ENCODE data around the gene MOGAT1. TPM values are rescaled to one million over a fixed set of nuclear protein-coding genes. Genes with fewer than 3 reads are reported as not detected.

The MOGAT1 gene
- total and polyA plus RNA-seq, 2 of the 13 experiments (the other 11 are each of a cell fraction or from before 2014, with no cell fraction given): 0.98 to 4.3 TPM

GRCh38 chr2:222655787-222656525 lies 15.5 kb upstream of the MOGAT1 start, which contains the start of gene FARSB (continued):
- TF ChIP-seq DDIT3 (CRISPR knock-in tag; IDR thresholded peaks at IDR 0.05): no peak
- no peak for TF ChIP-seq MBNL3 (CRISPR knock-in tag; conservative IDR thresholded peaks at IDR 0.05)
- TF ChIP-seq ZMYM3 (CRISPR knock-in tag; IDR thresholded peaks at IDR 0.05): 0 out of 2 replicates have a peak, but pooled peaks have one; percentile 33
- TF ChIP-seq GLMP (CRISPR knock-in tag; IDR thresholded peaks at IDR 0.05; ENCODE audit: borderline replicate concordance): no peak
- TF ChIP-seq PRDM10 (CRISPR knock-in tag; IDR thresholded peaks at IDR 0.05; ENCODE audit: low read depth): no peak
- peak; percentile 80; the same call in 1 of the 2 replicates for TF ChIP-seq ZNF776 (CRISPR knock-in tag; IDR thresholded peaks at IDR 0.05)
- TF ChIP-seq PPARG (CRISPR knock-in tag; conservative IDR thresholded peaks at IDR 0.05): 0 out of 2 replicates have a peak, but pooled peaks have one; percentile 5
- TF ChIP-seq PITX1 (CRISPR knock-in tag; IDR thresholded peaks at IDR 0.05): peak; percentile 54; the same call in 1 of the 2 replicates
- peak; percentile 92 for TF ChIP-seq AGO2 (optimal IDR thresholded peaks at IDR 0.05; ENCODE audit: low read depth, low read length)
- TF ChIP-seq KLF11 (CRISPR knock-in tag; IDR thresholded peaks at IDR 0.05): no peak
- TF ChIP-seq KLF16 (CRISPR knock-in tag; IDR thresholded peaks at IDR 0.05): peak; percentile 30 to 48; a peak in 1 of 4 replicates
- peak; percentile 90 for TF ChIP-seq SNAI1 (CRISPR knock-in tag; IDR thresholded peaks at IDR 0.05; ENCODE audit: borderline replicate concordance)
- peak; percentile 67; the same call in 1 of the 2 replicates for TF ChIP-seq IRX3 (CRISPR knock-in tag; IDR thresholded peaks at IDR 0.05; ENCODE audit: borderline replicate concordance, low read depth)
- TF ChIP-seq JARID2 (CRISPR knock-in tag; IDR thresholded peaks at IDR 0.05; ENCODE audit: insufficient replicate concordance): no peak
- TF ChIP-seq MXD4 (CRISPR knock-in tag; IDR thresholded peaks at IDR 0.05): peak; percentile 99
- peak; percentile 76; the same call in 1 of the 2 replicates for TF ChIP-seq BRD4 (CRISPR knock-in tag; IDR thresholded peaks at IDR 0.05)
- TF ChIP-seq MXI1 (IDR thresholded peaks at IDR 0.05; ENCODE audit: borderline replicate concordance, low read depth, low read length): peak; percentile 99
- peak in 1 of 2 experiments; percentile 32; a peak in 1 of 4 replicates for TF ChIP-seq EP300 (IDR thresholded peaks at IDR 0.05; ENCODE audit: low read depth in 2 of 2, low read length in 2 of 2)
- TF ChIP-seq EP300 (CRISPR knock-in tag; IDR thresholded peaks at IDR 0.05; ENCODE audit: borderline replicate concordance): peak; percentile 54
- TF ChIP-seq MED8 (CRISPR knock-in tag; IDR thresholded peaks at IDR 0.05; ENCODE audit: insufficient replicate concordance): peak; percentile 63
- no peak for TF ChIP-seq HNRNPH1 (optimal IDR thresholded peaks at IDR 0.05; ENCODE audit: low read depth, low read length)
- TF ChIP-seq ZNF513 (CRISPR knock-in tag; conservative IDR thresholded peaks at IDR 0.05): no peak
- TF ChIP-seq ZNF121 (CRISPR knock-in tag; IDR thresholded peaks at IDR 0.05): no peak

All from HepG2 (cell line).